KG1 (cell line): ENCODE measurements around the gene PPP1R12C.
"Not testable (repeated sequence)": the region's sequence is repeated elsewhere in the genome, so short reads cannot be mapped to it uniquely, and the experiment has no call there.

Experiments used
- DNase-seq: peaks from one replicate; lab custom pipeline; 2025; lab: John Stamatoyannopoulos, UW

PPP1R12C gene

GRCh38 chr19:55112246-55112776 is 5.1 kb downstream of the PPP1R12C start:
- no peak for DNase-seq

- no peak for DNase-seq
Observed at GRCh38 chr19:55111238-55111831, 6.1 kb downstream of the PPP1R12C start.

GRCh38 chr19:55109527-55110291 is 7.7 kb downstream of the PPP1R12C start:
- no peak for DNase-seq

GRCh38 chr19:55107252-55107651 is 10.2 kb downstream of the PPP1R12C start:
- DNase-seq = not testable (repeated sequence)

GRCh38 chr19:55106591-55106990 is 10.8 kb downstream of the PPP1R12C start:
- DNase-seq = no peak

DNA sequence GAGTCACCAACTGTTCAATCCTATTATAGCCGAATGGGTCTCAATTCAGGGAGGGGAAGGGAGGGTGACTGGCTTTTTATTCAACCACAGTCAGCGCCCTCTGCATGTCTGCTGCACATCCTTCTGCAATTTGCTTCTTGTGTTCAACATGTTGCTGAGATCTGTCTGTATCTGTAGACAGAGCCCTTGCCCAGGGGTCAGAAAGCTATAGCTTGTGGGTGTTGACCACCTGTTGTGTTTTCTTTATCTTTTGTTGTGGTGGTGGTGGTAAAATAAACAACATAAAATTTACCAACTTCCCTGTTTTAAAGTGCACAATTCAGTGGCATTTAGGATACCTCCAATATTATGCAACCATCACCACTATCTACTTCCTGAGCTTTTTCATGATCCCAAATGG is 12.2 kb downstream of the PPP1R12C start:
- DNase-seq = no peak

DNA sequence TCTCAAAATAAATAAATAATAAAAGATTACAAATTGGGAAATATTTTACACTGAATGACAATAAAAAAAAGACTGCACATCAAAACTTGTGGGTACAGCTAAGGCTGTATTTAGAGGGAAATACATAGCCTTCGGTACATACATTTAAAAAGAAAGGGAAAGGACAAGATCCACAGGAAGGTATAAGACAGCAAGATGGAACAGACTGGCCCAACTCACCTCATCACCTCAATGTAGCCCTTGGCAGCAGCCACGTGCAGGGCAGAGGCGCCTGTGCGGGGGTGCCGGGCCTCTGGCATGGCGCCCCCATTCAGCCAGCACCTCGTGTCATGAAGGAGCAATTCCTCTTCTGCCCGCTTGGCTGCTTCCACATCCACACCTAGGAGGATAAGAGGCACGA is 14.2 kb downstream of the PPP1R12C start:
- no peak for DNase-seq

DNA sequence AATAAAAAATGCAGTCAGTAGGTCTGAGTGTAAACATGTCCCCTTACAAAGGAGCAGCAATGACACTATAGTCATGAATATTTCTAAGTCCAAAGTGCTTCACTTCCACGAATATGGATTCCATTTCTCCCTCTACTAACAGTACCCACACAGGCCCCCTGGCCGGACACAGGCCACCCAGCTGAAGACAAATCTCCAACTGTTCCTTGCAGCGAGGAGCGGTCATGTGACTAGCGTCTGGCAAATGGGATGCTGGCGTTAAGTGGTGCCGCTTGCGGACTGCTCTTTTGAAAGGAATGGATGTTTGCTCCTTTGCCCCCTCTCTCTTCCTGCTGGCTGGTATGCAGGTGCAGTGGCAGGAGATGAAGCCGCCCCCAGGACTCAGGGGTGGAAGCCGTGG is 16.2 kb downstream of the PPP1R12C start:
- DNase-seq = no peak

- DNase-seq = no peak
Observed at GRCh38 chr19:55099557-55100506, 17.6 kb downstream of the PPP1R12C start.

GRCh38 chr19:55098716-55099556 is 18.5 kb downstream of the PPP1R12C start:
- no peak for DNase-seq

GRCh38 chr19:55097864-55098715 is 19.3 kb downstream of the PPP1R12C start:
- no peak for DNase-seq

DNA sequence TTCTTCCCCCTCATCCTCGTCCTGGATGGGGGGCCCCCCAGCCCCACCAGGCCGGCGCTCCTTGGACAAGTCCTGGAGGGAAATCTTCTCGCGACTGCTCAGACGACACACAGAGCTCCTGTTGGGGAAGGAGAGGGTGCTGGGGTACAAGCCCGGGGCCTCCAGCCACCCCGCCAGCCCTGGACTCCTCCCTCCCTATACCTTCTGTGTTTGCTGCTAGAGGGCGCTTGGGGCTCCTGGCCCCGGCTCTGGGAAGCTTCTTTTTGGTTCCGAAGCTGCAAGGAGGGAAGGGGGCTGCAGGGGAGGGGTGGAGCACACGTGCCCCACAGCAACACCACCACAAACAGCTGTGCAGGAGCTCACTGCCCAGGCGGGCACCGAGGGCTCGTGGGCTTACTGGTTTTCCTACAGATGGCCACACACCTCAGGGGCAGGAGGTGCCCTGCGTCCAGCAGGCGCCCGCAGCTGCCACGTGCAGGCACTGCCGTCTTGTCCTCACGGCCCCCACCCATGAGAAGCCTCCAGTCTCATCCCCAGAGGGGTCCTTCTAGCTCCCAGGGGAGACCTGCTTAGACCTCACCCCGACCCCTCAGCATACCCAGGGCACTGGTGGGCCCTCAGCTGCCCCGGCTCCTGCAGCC is 21.3 kb downstream of the PPP1R12C start:
- DNase-seq = no peak

DNA sequence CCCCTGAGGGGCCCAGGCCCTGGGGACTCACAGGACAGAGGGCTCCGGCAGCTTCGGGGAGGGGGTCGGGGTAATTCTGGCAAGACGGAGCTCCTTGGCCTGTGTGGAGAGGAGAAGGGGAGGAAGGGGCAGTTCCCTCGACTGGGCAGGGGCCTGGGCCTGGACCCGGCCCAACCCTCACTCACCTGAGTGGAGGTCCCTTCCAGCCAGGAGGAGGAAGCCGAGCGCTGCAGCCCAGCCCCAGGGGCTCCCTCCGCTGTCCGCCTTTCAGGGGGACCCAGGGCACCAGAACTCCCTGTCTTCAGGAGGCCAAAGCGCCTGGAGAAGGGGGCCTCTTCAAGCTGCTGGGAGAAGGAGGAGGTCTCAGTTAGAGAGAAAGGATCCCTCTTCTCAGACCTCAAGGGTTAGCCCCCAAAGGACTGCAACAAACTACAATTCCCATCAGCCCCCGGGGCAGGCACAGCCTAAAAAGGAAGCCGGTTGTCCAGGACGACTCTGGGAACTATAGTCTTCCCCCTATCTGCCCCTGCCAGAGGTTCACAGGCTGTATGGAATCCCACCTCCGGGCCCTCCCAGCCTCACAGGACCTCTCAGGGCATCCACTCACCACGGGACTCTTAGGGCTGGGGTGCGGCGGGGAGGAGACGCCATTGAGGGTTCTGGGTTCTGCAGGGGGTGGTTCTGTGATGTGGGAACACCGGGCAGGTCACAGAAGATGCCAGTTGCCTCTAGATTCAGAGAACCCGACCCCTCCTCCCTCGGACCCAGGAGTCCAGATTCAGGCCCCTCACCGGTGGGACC is 22.0 kb downstream of the PPP1R12C start:
- DNase-seq = no peak

DNA sequence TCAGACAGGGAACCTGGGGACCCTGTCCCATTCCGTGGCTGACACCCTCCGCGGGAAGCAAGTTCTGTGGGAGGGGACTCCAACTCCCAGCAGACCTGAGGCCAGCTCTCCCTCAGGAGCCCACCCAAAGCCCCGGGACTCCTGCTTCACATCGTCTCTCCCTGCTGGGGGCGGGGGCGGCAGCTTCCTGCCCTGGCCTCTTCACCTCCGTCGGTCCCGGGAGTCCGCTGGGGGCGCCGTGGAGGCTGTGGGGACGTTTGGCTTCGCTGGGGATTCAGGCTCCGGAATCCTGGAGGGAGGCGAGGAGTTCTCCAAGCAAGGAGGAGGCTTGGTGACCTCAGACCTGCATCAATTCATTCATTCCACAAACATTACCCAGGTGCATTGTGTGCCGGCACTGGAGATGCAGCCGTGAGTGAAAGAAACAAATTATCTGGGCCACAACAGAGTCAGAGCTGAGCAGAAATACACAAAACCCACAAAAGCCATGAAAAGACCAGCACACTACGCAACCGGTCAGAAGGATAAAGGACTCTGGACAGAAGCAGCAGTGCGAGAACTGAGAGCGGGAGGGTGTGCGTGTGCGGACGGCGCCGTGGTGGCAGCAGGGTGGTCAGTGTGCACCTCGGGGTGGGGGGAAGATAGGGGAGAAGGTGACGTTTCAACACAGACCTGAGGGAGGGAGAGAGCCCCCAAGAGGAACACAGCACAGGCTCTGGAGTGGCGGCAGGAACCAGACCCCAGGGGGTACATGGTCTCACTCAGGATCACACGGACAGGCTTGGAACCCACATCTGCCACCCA is 22.8 kb downstream of the PPP1R12C start:
- no peak for DNase-seq

GRCh38 chr19:55092423-55093318 is 24.8 kb downstream of the PPP1R12C start:
- DNase-seq = no peak

DNA sequence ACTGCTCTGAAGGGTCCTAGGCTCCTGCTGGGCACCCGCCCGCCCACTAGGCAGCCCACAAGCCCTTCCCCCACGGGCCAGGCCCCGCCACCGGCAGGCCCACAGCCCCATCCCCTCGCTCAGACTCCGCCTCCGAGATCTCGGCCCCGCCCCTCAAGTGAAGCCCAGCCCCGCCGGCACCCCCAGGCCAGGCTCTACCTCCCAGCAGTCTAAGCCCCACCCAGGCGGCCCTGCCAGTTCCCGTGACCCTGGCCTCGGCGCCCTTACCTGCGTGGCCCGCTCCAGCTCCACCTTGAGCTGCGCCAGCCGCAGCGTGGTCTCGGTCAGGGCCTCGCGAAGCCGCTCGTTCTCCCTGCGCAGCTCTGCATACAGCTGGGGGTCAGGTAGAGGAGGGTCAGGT is 25.5 kb downstream of the PPP1R12C start:
- no peak for DNase-seq
